Ishikawa (cell line): ENCODE results near the gene CARD11.

ENCODE experiments used
- CREB1 ChIP-seq: IDR thresholded peaks from 2 replicates; pipeline ENCODE4 v1.6.1; 2012; ENCODE audit warnings: low read depth
- USF1 ChIP-seq: IDR thresholded peaks from 2 replicates; pipeline ENCODE4 v1.6.1; 2012

GRCh38 chr7:2958416-2959102, 85.1 kb downstream of the CARD11 start:
- TF ChIP-seq CREB1: no peak
- no peak for TF ChIP-seq USF1
